HepG2 (cell line): ENCODE data around the gene CXCL3. TPM values are rescaled to one million over a fixed set of nuclear protein-coding genes. Genes with fewer than 3 reads are reported as not detected.

Experiments
- ATAC-seq: fragments of 200-7000 bp; cut with Tn5 transposase; 3 replicates; pipeline ENCODE4 v1.9.1; 2020; ENCODE audit warnings: mild to moderate bottlenecking, moderate library complexity
- BruUV-seq: library from RNA; stranded (reverse); fragments of 400-500 nt; replicated peaks from 2 replicates; lab custom pipeline; 2021; lab: Mats Ljungman, UMichigan
- CTCF ChIA-PET: fragments of 300-600 bp; formaldehyde crosslinking; extraction: SDS; loops from one replicate; lab custom pipeline; 2021; ENCODE audit warnings: low total read pairs, inconsistent platforms, low intra/inter-chr PET ratio; lab: Yijun Ruan, JAX
- POLR2A ChIA-PET: fragments of 350-600 bp; sonication (Branson Sonifier 250); formaldehyde crosslinking; loops from one replicate; lab custom pipeline; 2020; ENCODE audit warnings: antibody characterized with exemption, inconsistent platforms; lab: Yijun Ruan, JAX
- DNase-seq: peaks from one replicate; pipeline ENCODE4 v3.0.0-alpha.2; 2015; ENCODE audit warnings: low spot score
- FAIRE-seq: peaks from 3 replicates; lab custom pipeline; 2011; peaks lifted over from hg19 to GRCh38; lab: Jason Lieb, UNC
- H2AFZ ChIP-seq: one replicate; pipeline ENCODE4 v1.6.1; 2011; ENCODE audit warnings: low read length, inconsistent platforms
- H3K27ac ChIP-seq: fragments of 300-600 bp; 3 replicates; pipeline ENCODE4 v1.8.0; 2011; ENCODE audit warnings: mixed run types, mild to moderate bottlenecking, mixed read lengths, low read length, inconsistent platforms; ENCODE audit not compliant: insufficient read depth; ENCODE audit errors: extremely low read length
- H3K27me3 ChIP-seq, 2 experiments: fragments of 200-600 bp in 1 of 2; 2 replicates in 1 of 2; 3 replicates in 1 of 2; pipeline versions ENCODE4 v1.6.0 to v1.8.0; 2011; ENCODE audit warnings: low read length in 2 of 2, mild to moderate bottlenecking in 2 of 2, moderate library complexity in 2 of 2, inconsistent platforms in 1 of 2; ENCODE audit not compliant: insufficient read depth in 2 of 2, control insufficient read depth in 1 of 2
- H3K36me3 ChIP-seq, 2 experiments: fragments of 200-600 bp in 1 of 2; replicated peaks in 1 of 2; 2 replicates in 1 of 2; 3 replicates in 1 of 2; pipeline versions ENCODE4 v1.5.1 to v1.8.0; 2011; ENCODE audit warnings: low read length in 2 of 2, inconsistent platforms in 1 of 2; ENCODE audit not compliant: insufficient read depth in 2 of 2, control insufficient read depth in 1 of 2
- H3K4me1 ChIP-seq: 2 replicates; pipeline ENCODE4 v1.5.1; 2012; ENCODE audit warnings: low read length, inconsistent platforms; ENCODE audit not compliant: insufficient read depth
- H3K4me2 ChIP-seq: 2 replicates; pipeline ENCODE4 v1.6.0; 2011; ENCODE audit warnings: low read depth, low read length, inconsistent platforms
- H3K4me3 ChIP-seq, 3 experiments: fragments of 200-600 bp in 1 of 3; sonication (generic), shearing (Covaris generic) in 1 of 3; replicated peaks in 1 of 3; 2 replicates each; pipeline ENCODE4 v1.5.1; 2011 to 2016; ENCODE audit warnings: low read length in 3 of 3, inconsistent platforms in 2 of 3, low read depth in 2 of 3, mild to moderate bottlenecking in 2 of 3, control low read depth in 1 of 3, mixed read lengths in 1 of 3; ENCODE audit not compliant: insufficient read depth in 1 of 3
- H3K79me2 ChIP-seq: one replicate; pipeline ENCODE4 v1.6.1; 2011; ENCODE audit warnings: low read length, inconsistent platforms; ENCODE audit not compliant: insufficient read depth
- H3K9ac ChIP-seq: 2 replicates; pipeline ENCODE4 v1.6.0; 2011; ENCODE audit warnings: mild to moderate bottlenecking, low read depth, low read length, inconsistent platforms; ENCODE audit not compliant: insufficient read depth
- H3K9me3 ChIP-seq: 2 replicates; pipeline ENCODE4 v1.5.1; 2012; ENCODE audit warnings: mild to moderate bottlenecking, low read length
- H4K20me1 ChIP-seq: 2 replicates; pipeline ENCODE4 v1.6.0; 2011; ENCODE audit warnings: inconsistent platforms, mild to moderate bottlenecking, low read length, moderate library complexity; ENCODE audit not compliant: insufficient read depth
- GPN1 ChIP-seq: sonication (generic); formaldehyde crosslinking; IDR thresholded peaks from 2 replicates; pipeline ENCODE4 v1.5.1; 2020; ENCODE audit warnings: missing genetic modification reagents, borderline replicate concordance
- LCORL ChIP-seq, 2 experiments: fragments of 450-650 bp in 1 of 2; sonication (generic) in 1 of 2; formaldehyde crosslinking in 1 of 2; IDR thresholded peaks; 2 replicates each; pipeline versions ENCODE4 v1.5.0 to v1.6.1; 2017 to 2020; ENCODE audit warnings: antibody characterized with exemption in 1 of 2, missing genetic modification reagents in 1 of 2
- MIER2 ChIP-seq: IDR thresholded peaks from 2 replicates; pipeline ENCODE4 v1.6.1; 2016; ENCODE audit warnings: missing biosample characterization, missing genetic modification reagents
- MTA1 ChIP-seq: sonication (generic); formaldehyde crosslinking; IDR thresholded peaks from 2 replicates; pipeline ENCODE4 v1.4.0; 2020; ENCODE audit warnings: missing genetic modification reagents, mild to moderate bottlenecking, borderline replicate concordance
- SNAI1 ChIP-seq: sonication (generic); formaldehyde crosslinking; IDR thresholded peaks from 2 replicates; pipeline ENCODE4 v1.5.0; 2020; ENCODE audit warnings: mild to moderate bottlenecking, missing genetic modification reagents, borderline replicate concordance
- SP2 ChIP-seq: sonication (generic); formaldehyde crosslinking; IDR thresholded peaks from 2 replicates; pipeline ENCODE4 v1.5.1; 2020; ENCODE audit warnings: mild to moderate bottlenecking, missing genetic modification reagents
- STAT5B ChIP-seq: sonication (generic); formaldehyde crosslinking; IDR thresholded peaks from 2 replicates; pipeline ENCODE4 v1.4.0; 2020; ENCODE audit warnings: missing genetic modification reagents
- TGIF2 ChIP-seq: IDR thresholded peaks from 2 replicates; pipeline ENCODE4 v1.6.1; 2016; ENCODE audit warnings: control low read depth, missing compliant biosample characterization
- U2AF2 ChIP-seq: fragments of 200-400 bp; formaldehyde crosslinking; IDR thresholded peaks from 2 replicates; pipeline ENCODE4 v1.6.1; 2017; ENCODE audit warnings: low read depth, mild to moderate bottlenecking, low read length
- ZNF224 ChIP-seq: sonication (generic); formaldehyde crosslinking; IDR thresholded peaks from 2 replicates; pipeline ENCODE4 v1.5.0; 2020; ENCODE audit warnings: mild to moderate bottlenecking, missing genetic modification reagents
- ZNF552 ChIP-seq: sonication (generic); formaldehyde crosslinking; IDR thresholded peaks from 2 replicates; pipeline ENCODE4 v1.9.0; 2022; ENCODE audit warnings: missing genetic modification reagents, mild to moderate bottlenecking, borderline replicate concordance
- ZNF567 ChIP-seq: sonication (generic); formaldehyde crosslinking; IDR thresholded peaks from 2 replicates; pipeline ENCODE4 v1.8.1; 2023; ENCODE audit warnings: mild to moderate bottlenecking, missing genetic modification reagents, borderline replicate concordance
- ZNF670 ChIP-seq: sonication (generic); formaldehyde crosslinking; IDR thresholded peaks from 2 replicates; pipeline ENCODE4 v1.8.0; 2022; ENCODE audit warnings: mild to moderate bottlenecking, missing genetic modification reagents, borderline replicate concordance
- WGBS: methylation state at CpG from one replicate; pipeline ENCODE4 v1.1.6; 2017; ENCODE audit warnings: low lambda C conversion rate; 5-methylcytosine and 5-hydroxymethylcytosine counted together
- in situ Hi-C: cut with HindIII; loops from 2 replicates; pipeline ENCODE4 v1.10.0; 2017; ENCODE audit warnings: low pct_unique_long_range_greater_than_20kb; ENCODE audit not compliant: extremely low pct_ligation_motif_present
- intact Hi-C: fragments of 100-400 bp; cut with micrococcal nuclease; formaldehyde crosslinking; loops from one replicate; pipeline ENCODE4 v1.10.0; 2022; ENCODE audit not compliant: unreplicated experiment
- polyA plus RNA-seq, 8 experiments: library from polyadenylated mRNA; depleted of rRNA in 3 of 8; stranded (reverse) in 7 of 8; unstranded in 1 of 8; fragments of >200 nt; fragmentation: Illumina TruSeq in 4 of 8; extraction: Trizol in 4 of 8; gene quantifications; 2 replicates each; pipeline versions ENCODE4 v1.2.1 to v1.2.3, GENCODE V29; 2011 to 2016; ENCODE audit warnings: low read depth in 4 of 8, missing spikeins in 1 of 8, mixed read lengths in 1 of 8; ENCODE audit not compliant: insufficient read depth in 1 of 8
- total RNA-seq, 5 experiments: library from RNA; depleted of rRNA; stranded (reverse); fragments of >200 nt; fragmentation: Illumina TruSeq; extraction: Trizol; gene quantifications; 2 replicates each; pipeline ENCODE4 v1.2.3, GENCODE V29; 2016; ENCODE audit warnings: low read depth in 1 of 5
- TF ChIP-seq, protein P1 (sequence below): sonication (generic); formaldehyde crosslinking; IDR thresholded peaks from 2 replicates; pipeline ENCODE4 v1.4.0; 2020; ENCODE audit warnings: mild to moderate bottlenecking, missing genetic modification reagents

The CXCL3 gene
- total and polyA plus RNA-seq, 2 of the 13 experiments (the other 11 are each of a cell fraction or from before 2014, with no cell fraction given), result 0.13 TPM; not detected in 1

DNA sequence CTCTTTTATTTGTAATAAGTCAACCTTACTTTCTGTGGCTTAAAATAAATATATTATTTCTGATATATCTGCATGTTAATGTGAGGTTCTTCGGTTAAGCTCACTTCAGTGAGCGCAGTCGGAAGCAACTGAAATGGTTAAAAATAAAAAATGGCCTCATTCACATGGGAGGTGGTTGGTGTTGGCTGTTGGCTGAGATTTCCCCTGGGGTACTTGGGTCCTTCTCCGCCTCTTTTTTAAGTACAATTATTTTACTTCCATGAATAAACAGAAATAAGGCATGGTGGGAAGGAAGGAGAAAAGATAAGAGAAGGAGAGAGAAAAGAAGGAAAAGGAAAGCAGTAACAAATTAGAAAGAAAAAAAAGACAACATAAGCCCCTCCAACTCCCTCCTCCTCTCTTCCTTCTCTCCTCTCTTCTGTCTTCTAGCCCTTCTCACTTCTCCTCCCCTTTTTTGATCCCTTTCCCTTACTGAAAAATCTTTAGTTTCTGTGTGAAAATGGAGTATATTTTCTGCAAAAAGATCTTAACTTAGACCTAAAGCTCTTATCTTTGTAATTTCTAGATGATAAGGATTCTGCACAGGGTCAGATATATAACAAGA lies 19.7 kb upstream of the CXCL3 start:
- H3K27ac ChIP-seq, result no peak overlapping the region
- in situ Hi-C loops, result no loop called here
- TF ChIP-seq ZNF567 (no peak), MIER2 (no peak), SNAI1 (CRISPR knock-in tag) (no peak), U2AF2 (no peak), LCORL (IDR thresholded peaks at IDR 0.05) (no peak), LCORL (CRISPR knock-in tag; IDR thresholded peaks at IDR 0.05) (no peak), SP2 (no peak), GPN1 (CRISPR knock-in tag) (no peak), STAT5B (CRISPR knock-in tag) (no peak), ZNF224 (no peak), MTA1 (CRISPR knock-in tag) (no peak), ZNF552 (CRISPR knock-in tag) (no peak), TGIF2 (CRISPR knock-in tag) (no peak), ZNF670 (CRISPR knock-in tag) (no peak)
- TF ChIP-seq, protein P1, sequence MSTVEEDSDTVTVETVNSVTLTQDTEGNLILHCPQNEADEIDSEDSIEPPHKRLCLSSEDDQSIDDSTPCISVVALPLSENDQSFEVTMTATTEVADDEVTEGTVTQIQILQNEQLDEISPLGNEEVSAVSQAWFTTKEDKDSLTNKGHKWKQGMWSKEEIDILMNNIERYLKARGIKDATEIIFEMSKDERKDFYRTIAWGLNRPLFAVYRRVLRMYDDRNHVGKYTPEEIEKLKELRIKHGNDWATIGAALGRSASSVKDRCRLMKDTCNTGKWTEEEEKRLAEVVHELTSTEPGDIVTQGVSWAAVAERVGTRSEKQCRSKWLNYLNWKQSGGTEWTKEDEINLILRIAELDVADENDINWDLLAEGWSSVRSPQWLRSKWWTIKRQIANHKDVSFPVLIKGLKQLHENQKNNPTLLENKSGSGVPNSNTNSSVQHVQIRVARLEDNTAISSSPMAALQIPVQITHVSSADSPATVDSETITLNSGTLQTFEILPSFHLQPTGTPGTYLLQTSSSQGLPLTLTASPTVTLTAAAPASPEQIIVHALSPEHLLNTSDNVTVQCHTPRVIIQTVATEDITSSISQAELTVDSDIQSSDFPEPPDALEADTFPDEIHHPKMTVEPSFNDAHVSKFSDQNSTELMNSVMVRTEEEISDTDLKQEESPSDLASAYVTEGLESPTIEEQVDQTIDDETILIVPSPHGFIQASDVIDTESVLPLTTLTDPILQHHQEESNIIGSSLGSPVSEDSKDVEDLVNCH, result no peak
- TF ChIP-seq, all 625 proteins: peak for 0
- ChIA-PET CTCF (no interaction called here), POLR2A (no interaction called here)
- Histone ChIP-seq H4K20me1 (no peaks in the 10 kb centered on the region), H3K9ac (no peak overlapping the region), H2AFZ (no peak overlapping the region), H3K79me2 (no peaks in the 10 kb centered on the region), H3K4me1 (no peaks in the 10 kb centered on the region), H3K36me3 (no peaks in the 10 kb centered on the region), H3K9me3 (no peaks in the 10 kb centered on the region), H3K4me2 (no peak overlapping the region), H3K27me3 (no peaks in the 10 kb centered on the region), H3K4me3 (no peak overlapping the region)
- no peak for DNase-seq
- intact Hi-C loops, result no loop called here
- no TSS peak for BruUV-seq
- no peak for FAIRE-seq
- ATAC-seq, result no peak
- 83% methylated on average over 4 of the region's 4 CpGs for WGBS
